Measurements from ENCODE around the gene PRMT3.

- TF ChIP-seq POLR2A (IDR thresholded peaks at IDR 0.05) (no peak), CTCF (IDR thresholded peaks at IDR 0.05) (no peak)
These were observed 12.0 kb downstream of the PRMT3 start for GRCh38 chr11:20399498-20399897.
